ENCODE data around the gene RPS6KA4.

DNA sequence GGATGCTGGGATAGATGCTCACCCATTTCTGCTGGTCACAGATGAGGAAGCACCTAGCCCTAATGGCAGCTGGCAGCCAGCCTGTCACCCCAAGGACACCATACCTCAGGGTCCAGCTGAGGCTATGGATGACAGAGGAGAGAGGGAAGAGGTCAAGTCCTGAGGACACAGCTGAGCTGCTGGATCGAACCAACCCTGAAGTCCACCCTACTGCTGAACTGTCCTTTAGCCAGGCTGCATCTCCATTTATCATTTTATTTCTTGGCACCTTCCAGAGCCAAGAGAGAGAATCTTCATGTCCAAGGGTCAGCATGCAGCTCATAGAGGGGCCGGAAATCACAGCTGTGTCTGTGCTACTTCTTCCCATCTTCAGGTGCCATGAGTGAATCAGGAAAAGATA is 30.9 kb downstream of the RPS6KA4 start:
- TF ChIP-seq, protein P1, sequence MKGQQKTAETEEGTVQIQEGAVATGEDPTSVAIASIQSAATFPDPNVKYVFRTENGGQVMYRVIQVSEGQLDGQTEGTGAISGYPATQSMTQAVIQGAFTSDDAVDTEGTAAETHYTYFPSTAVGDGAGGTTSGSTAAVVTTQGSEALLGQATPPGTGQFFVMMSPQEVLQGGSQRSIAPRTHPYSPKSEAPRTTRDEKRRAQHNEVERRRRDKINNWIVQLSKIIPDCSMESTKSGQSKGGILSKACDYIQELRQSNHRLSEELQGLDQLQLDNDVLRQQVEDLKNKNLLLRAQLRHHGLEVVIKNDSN (IDR thresholded peaks at IDR 0.05; ENCODE audit: borderline replicate concordance, low read depth), result no peak
- TF ChIP-seq RCOR1 (IDR thresholded peaks at IDR 0.05; ENCODE audit: low read length) (no peak), EP300 (IDR thresholded peaks at IDR 0.05; ENCODE audit: borderline replicate concordance in 1 of 2, low read depth in 1 of 2, low read length in 1 of 2) (no peak), SMC3 (IDR thresholded peaks at IDR 0.05; ENCODE audit: low read depth, low read length) (no peak), FOSL2 (IDR thresholded peaks at IDR 0.05; ENCODE audit: borderline replicate concordance, low read depth) (no peak), MXI1 (IDR thresholded peaks at IDR 0.05; ENCODE audit: low read depth, low read length) (no peak), ELF1 (IDR thresholded peaks at IDR 0.05) (no peak), POLR2AphosphoS5 (IDR thresholded peaks at IDR 0.05; ENCODE audit: low read depth, low read length) (no peak), TAF1 (IDR thresholded peaks at IDR 0.05; ENCODE audit: borderline replicate concordance, low read depth, low read length) (no peak)
- TF ChIP-seq, protein P2, sequence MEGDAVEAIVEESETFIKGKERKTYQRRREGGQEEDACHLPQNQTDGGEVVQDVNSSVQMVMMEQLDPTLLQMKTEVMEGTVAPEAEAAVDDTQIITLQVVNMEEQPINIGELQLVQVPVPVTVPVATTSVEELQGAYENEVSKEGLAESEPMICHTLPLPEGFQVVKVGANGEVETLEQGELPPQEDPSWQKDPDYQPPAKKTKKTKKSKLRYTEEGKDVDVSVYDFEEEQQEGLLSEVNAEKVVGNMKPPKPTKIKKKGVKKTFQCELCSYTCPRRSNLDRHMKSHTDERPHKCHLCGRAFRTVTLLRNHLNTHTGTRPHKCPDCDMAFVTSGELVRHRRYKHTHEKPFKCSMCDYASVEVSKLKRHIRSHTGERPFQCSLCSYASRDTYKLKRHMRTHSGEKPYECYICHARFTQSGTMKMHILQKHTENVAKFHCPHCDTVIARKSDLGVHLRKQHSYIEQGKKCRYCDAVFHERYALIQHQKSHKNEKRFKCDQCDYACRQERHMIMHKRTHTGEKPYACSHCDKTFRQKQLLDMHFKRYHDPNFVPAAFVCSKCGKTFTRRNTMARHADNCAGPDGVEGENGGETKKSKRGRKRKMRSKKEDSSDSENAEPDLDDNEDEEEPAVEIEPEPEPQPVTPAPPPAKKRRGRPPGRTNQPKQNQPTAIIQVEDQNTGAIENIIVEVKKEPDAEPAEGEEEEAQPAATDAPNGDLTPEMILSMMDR (IDR thresholded peaks at IDR 0.05), result no peak
- TF ChIP-seq, protein P3, sequence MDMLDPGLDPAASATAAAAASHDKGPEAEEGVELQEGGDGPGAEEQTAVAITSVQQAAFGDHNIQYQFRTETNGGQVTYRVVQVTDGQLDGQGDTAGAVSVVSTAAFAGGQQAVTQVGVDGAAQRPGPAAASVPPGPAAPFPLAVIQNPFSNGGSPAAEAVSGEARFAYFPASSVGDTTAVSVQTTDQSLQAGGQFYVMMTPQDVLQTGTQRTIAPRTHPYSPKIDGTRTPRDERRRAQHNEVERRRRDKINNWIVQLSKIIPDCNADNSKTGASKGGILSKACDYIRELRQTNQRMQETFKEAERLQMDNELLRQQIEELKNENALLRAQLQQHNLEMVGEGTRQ (IDR thresholded peaks at IDR 0.05; ENCODE audit: borderline replicate concordance, low read depth, low read length), result no peak

Data from SK-N-SH (cell line).